ENCODE measurements around the gene CRYBG1. TPM values are rescaled to one million over a fixed set of nuclear protein-coding genes. Genes with fewer than 3 reads are reported as not detected.

Gene CRYBG1
- total and polyA plus RNA-seq, 2 of the 13 experiments (the other 11 are each of a cell fraction or from before 2014, with no cell fraction given): 10.1 to 21.9 TPM

DNA sequence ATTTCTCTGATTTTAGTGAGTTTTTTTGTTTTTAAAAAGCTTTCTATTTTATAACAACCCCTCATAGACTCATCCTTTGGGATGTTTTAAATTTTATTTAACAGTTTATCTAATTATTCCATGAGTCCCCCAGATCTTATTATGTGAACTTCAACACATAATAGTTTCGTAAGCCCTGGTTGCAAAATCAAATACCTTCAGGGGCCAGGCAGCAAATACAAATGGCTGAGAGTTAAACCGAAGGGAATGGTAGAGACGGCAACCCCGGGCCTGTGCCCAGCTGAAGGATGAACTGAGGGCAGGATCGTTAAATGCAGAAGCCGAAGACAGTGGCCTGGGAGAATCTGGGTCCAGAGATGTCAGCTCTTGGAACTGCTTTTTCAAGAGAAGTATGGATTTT, 180.4 kb downstream of the CRYBG1 start (continued):
- TF ChIP-seq, protein P1, sequence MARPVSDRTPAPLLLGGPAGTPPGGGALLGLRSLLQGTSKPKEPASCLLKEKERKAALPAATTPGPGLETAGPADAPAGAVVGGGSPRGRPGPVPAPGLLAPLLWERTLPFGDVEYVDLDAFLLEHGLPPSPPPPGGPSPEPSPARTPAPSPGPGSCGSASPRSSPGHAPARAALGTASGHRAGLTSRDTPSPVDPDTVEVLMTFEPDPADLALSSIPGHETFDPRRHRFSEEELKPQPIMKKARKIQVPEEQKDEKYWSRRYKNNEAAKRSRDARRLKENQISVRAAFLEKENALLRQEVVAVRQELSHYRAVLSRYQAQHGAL (CRISPR knock-in tag; IDR thresholded peaks at IDR 0.05; ENCODE audit: not compliant biosample characterization): no peak
- TF ChIP-seq, protein P2, sequence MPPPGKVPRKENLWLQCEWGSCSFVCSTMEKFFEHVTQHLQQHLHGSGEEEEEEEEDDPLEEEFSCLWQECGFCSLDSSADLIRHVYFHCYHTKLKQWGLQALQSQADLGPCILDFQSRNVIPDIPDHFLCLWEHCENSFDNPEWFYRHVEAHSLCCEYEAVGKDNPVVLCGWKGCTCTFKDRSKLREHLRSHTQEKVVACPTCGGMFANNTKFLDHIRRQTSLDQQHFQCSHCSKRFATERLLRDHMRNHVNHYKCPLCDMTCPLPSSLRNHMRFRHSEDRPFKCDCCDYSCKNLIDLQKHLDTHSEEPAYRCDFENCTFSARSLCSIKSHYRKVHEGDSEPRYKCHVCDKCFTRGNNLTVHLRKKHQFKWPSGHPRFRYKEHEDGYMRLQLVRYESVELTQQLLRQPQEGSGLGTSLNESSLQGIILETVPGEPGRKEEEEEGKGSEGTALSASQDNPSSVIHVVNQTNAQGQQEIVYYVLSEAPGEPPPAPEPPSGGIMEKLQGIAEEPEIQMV (CRISPR knock-in tag; IDR thresholded peaks at IDR 0.05; ENCODE audit: low read depth): no peak
- TF ChIP-seq, protein P3, sequence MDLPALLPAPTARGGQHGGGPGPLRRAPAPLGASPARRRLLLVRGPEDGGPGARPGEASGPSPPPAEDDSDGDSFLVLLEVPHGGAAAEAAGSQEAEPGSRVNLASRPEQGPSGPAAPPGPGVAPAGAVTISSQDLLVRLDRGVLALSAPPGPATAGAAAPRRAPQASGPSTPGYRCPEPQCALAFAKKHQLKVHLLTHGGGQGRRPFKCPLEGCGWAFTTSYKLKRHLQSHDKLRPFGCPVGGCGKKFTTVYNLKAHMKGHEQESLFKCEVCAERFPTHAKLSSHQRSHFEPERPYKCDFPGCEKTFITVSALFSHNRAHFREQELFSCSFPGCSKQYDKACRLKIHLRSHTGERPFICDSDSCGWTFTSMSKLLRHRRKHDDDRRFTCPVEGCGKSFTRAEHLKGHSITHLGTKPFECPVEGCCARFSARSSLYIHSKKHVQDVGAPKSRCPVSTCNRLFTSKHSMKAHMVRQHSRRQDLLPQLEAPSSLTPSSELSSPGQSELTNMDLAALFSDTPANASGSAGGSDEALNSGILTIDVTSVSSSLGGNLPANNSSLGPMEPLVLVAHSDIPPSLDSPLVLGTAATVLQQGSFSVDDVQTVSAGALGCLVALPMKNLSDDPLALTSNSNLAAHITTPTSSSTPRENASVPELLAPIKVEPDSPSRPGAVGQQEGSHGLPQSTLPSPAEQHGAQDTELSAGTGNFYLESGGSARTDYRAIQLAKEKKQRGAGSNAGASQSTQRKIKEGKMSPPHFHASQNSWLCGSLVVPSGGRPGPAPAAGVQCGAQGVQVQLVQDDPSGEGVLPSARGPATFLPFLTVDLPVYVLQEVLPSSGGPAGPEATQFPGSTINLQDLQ (CRISPR knock-in tag; IDR thresholded peaks at IDR 0.05): no peak
- no peak for TF ChIP-seq SIN3A (IDR thresholded peaks at IDR 0.05; ENCODE audit: borderline replicate concordance, low read depth, low read length)
- peak; percentile 55 for TF ChIP-seq HNF4A (CRISPR knock-in tag; IDR thresholded peaks at IDR 0.05)
- TF ChIP-seq MBNL3 (CRISPR knock-in tag; conservative IDR thresholded peaks at IDR 0.05): no peak
- TF ChIP-seq, protein P4, sequence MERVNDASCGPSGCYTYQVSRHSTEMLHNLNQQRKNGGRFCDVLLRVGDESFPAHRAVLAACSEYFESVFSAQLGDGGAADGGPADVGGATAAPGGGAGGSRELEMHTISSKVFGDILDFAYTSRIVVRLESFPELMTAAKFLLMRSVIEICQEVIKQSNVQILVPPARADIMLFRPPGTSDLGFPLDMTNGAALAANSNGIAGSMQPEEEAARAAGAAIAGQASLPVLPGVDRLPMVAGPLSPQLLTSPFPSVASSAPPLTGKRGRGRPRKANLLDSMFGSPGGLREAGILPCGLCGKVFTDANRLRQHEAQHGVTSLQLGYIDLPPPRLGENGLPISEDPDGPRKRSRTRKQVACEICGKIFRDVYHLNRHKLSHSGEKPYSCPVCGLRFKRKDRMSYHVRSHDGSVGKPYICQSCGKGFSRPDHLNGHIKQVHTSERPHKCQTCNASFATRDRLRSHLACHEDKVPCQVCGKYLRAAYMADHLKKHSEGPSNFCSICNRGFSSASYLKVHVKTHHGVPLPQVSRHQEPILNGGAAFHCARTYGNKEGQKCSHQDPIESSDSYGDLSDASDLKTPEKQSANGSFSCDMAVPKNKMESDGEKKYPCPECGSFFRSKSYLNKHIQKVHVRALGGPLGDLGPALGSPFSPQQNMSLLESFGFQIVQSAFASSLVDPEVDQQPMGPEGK (CRISPR knock-in tag; IDR thresholded peaks at IDR 0.05): 0 out of 2 replicates have a peak, but pooled peaks have one; percentile 28
- no peak for TF ChIP-seq PTBP1 (IDR thresholded peaks at IDR 0.05; ENCODE audit: low read depth, low read length, poor library complexity, severe bottlenecking)
- no peak for TF ChIP-seq ZNF124 (CRISPR knock-in tag; IDR thresholded peaks at IDR 0.05)
- no peak for TF ChIP-seq CREM (IDR thresholded peaks at IDR 0.05)
- no peak for TF ChIP-seq CREM (CRISPR knock-in tag; IDR thresholded peaks at IDR 0.05)
- no peak for TF ChIP-seq TCF7L2 (IDR thresholded peaks at IDR 0.05; ENCODE audit: low read depth, low read length)
- TF ChIP-seq, protein P5, sequence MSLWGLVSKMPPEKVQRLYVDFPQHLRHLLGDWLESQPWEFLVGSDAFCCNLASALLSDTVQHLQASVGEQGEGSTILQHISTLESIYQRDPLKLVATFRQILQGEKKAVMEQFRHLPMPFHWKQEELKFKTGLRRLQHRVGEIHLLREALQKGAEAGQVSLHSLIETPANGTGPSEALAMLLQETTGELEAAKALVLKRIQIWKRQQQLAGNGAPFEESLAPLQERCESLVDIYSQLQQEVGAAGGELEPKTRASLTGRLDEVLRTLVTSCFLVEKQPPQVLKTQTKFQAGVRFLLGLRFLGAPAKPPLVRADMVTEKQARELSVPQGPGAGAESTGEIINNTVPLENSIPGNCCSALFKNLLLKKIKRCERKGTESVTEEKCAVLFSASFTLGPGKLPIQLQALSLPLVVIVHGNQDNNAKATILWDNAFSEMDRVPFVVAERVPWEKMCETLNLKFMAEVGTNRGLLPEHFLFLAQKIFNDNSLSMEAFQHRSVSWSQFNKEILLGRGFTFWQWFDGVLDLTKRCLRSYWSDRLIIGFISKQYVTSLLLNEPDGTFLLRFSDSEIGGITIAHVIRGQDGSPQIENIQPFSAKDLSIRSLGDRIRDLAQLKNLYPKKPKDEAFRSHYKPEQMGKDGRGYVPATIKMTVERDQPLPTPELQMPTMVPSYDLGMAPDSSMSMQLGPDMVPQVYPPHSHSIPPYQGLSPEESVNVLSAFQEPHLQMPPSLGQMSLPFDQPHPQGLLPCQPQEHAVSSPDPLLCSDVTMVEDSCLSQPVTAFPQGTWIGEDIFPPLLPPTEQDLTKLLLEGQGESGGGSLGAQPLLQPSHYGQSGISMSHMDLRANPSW (CRISPR knock-in tag; IDR thresholded peaks at IDR 0.05; ENCODE audit: borderline replicate concordance): no peak
- TF ChIP-seq ZKSCAN5 (CRISPR knock-in tag; IDR thresholded peaks at IDR 0.05): no peak
- TF ChIP-seq ZNF205 (CRISPR knock-in tag; IDR thresholded peaks at IDR 0.05): no peak
- TF ChIP-seq, protein P6, sequence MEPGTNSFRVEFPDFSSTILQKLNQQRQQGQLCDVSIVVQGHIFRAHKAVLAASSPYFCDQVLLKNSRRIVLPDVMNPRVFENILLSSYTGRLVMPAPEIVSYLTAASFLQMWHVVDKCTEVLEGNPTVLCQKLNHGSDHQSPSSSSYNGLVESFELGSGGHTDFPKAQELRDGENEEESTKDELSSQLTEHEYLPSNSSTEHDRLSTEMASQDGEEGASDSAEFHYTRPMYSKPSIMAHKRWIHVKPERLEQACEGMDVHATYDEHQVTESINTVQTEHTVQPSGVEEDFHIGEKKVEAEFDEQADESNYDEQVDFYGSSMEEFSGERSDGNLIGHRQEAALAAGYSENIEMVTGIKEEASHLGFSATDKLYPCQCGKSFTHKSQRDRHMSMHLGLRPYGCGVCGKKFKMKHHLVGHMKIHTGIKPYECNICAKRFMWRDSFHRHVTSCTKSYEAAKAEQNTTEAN (CRISPR knock-in tag; conservative IDR thresholded peaks at IDR 0.05): no peak
- no peak for TF ChIP-seq STAT5B (CRISPR knock-in tag; IDR thresholded peaks at IDR 0.05)
